CD4-positive, alpha-beta T cell treated with Interleukin-17A for 4 hours (primary cell): Measurements from ENCODE around the gene CCDC102A.
"Not testable (repeated sequence)": the region's sequence is repeated elsewhere in the genome, so short reads cannot be mapped to it uniquely, and the experiment has no call there.

ENCODE experiments used
- DNase-seq: peaks from one replicate; pipeline ENCODE4 v3.0.0-alpha.2; 2020; ENCODE audit warnings: mixed read lengths

The CCDC102A gene

GRCh38 chr16:57536306-57537193 lies at the start of gene CCDC102A:
Gene CCDC102A (minus strand): TSS chr16:57536571. CDS start chr16:57529177, 7,394 bp downstream.
- peak; percentile 60 for DNase-seq

- no peak for DNase-seq
Measured at GRCh38 chr16:57585051-57585687, 48.8 kb upstream of the CCDC102A start.

- no peak for DNase-seq
Measured at GRCh38 chr16:57579361-57579665, 42.9 kb upstream of the CCDC102A start.

GRCh38 chr16:57578521-57579360 lies 42.4 kb upstream of the CCDC102A start:
- DNase-seq, result no peak

- DNase-seq, result peak; percentile 24
Measured at GRCh38 chr16:57577691-57578224, 41.4 kb upstream of the CCDC102A start.

GRCh38 chr16:57577214-57577613 lies 40.8 kb upstream of the CCDC102A start:
- no peak for DNase-seq

- DNase-seq, result peak; percentile 88
Measured at GRCh38 chr16:57576429-57576870, 40.1 kb upstream of the CCDC102A start.

- no peak for DNase-seq
Measured at GRCh38 chr16:57575468-57576277, 39.3 kb upstream of the CCDC102A start.

GRCh38 chr16:57574646-57575467 lies 38.5 kb upstream of the CCDC102A start:
- no peak for DNase-seq

- DNase-seq, result no peak
Measured at GRCh38 chr16:57574086-57574485, 37.7 kb upstream of the CCDC102A start.

- no peak for DNase-seq
Measured at GRCh38 chr16:57572978-57573728, 36.8 kb upstream of the CCDC102A start.

- DNase-seq, result no peak
Measured at GRCh38 chr16:57571098-57571497, 34.7 kb upstream of the CCDC102A start.

- DNase-seq, result no peak
Measured at GRCh38 chr16:57570301-57571070, 34.1 kb upstream of the CCDC102A start.

- DNase-seq, result no peak
Measured at GRCh38 chr16:57569306-57569946, 33.1 kb upstream of the CCDC102A start.

GRCh38 chr16:57568772-57569171 lies 32.4 kb upstream of the CCDC102A start:
- DNase-seq, result not testable (repeated sequence)

GRCh38 chr16:57568173-57568678 lies 31.9 kb upstream of the CCDC102A start:
- no peak for DNase-seq

GRCh38 chr16:57567691-57568090 lies 31.3 kb upstream of the CCDC102A start:
- DNase-seq, result no peak

GRCh38 chr16:57566436-57566835 lies 30.1 kb upstream of the CCDC102A start:
- no peak for DNase-seq

- no peak for DNase-seq
Measured at GRCh38 chr16:57565461-57565860, 29.1 kb upstream of the CCDC102A start.
